ENCODE results near the gene TTC36. TPM values are rescaled to one million over a fixed set of nuclear protein-coding genes. Genes with fewer than 3 reads are reported as not detected.

Gene TTC36
- total and polyA plus RNA-seq, 2 of the 4 experiments (the other 2 are of a cell fraction) = not detected

GRCh38 chr11:118488480-118489109, 38.7 kb upstream of the TTC36 start:
- peaks cover 2 to 3% of the 10 kb centered on the region in 2 experiments; a peak in 3 of 4 replicates for H3K79me1 ChIP-seq (ENCODE audit: low read depth in 1 of 2, low read length in 2 of 2)
- no peak for TF ChIP-seq NFE2L2 (IDR thresholded peaks at IDR 0.05; ENCODE audit: low read depth, low read length)
- TF ChIP-seq CTCF (conservative IDR thresholded peaks at IDR 0.05; ENCODE audit: low read depth, low read length) = peak; percentile 83
- TF ChIP-seq BHLHE40 (IDR thresholded peaks at IDR 0.05; ENCODE audit: low read depth, low read length) = peak; percentile 59; the same call in 1 of the 2 replicates
- peak; percentile 82 for TF ChIP-seq RAD21 (IDR thresholded peaks at IDR 0.05; ENCODE audit: low read length)
- TF ChIP-seq SMC3 (IDR thresholded peaks at IDR 0.05; ENCODE audit: low read depth, low read length) = peak; percentile 64
- H2BK120ac ChIP-seq (ENCODE audit: low read depth, low read length) = no peak overlapping the region
- no peaks in the 10 kb centered on the region for H3K27me3 ChIP-seq (ENCODE audit: control insufficient read depth, insufficient read depth, low read length)
- intact Hi-C loops (cut with micrococcal nuclease) = loop anchor here (1.0 to 5.0 kb wide), 4 partner anchors 51 to 341 kb away; partner anchors contain the start of gene KMT2A
- no peaks in the 10 kb centered on the region for H3K4me1 ChIP-seq (ENCODE audit: control insufficient read depth, insufficient read depth, low read length)
- no peak overlapping the region for H3K4me2 ChIP-seq (ENCODE audit: low read depth, low read length)
- H2AFZ ChIP-seq (replicated peaks; ENCODE audit: low read length, poor library complexity) = no peak overlapping the region
- H2AK9ac ChIP-seq (replicated peaks; ENCODE audit: low read depth, low read length, poor library complexity) = no peak overlapping the region
- no TSS peak for BruUV-seq (replicated peaks)
- no peak overlapping the region for H3K4ac ChIP-seq (ENCODE audit: low read depth, low read length)
- peak; percentile 83 for DNase-seq
- peaks cover 36% of the 10 kb centered on the region for H3K36me3 ChIP-seq (ENCODE audit: control insufficient read depth, insufficient read depth, low read length)
- no peak overlapping the region for H2BK15ac ChIP-seq (ENCODE audit: low read depth, low read length)
- no peak overlapping the region for H3K9ac ChIP-seq (ENCODE audit: low read depth, low read length)
- no peak overlapping the region for H2AK5ac ChIP-seq (ENCODE audit: low read depth, low read length)
- in situ Hi-C loops (cut with MboI; ENCODE audit: low sequenced_read_pairs) = no loop called here
- ChIA-PET CTCF (interaction anchor here (1.1 to 1.5 kb wide), 4 partner anchors 16 to 91 kb away, joined by 3 to 7 read pairs (median 4); no protein-coding TSS in a partner anchor), POLR2A (ENCODE audit: unreplicated experiment) (no interaction called here)
- H2BK20ac ChIP-seq (ENCODE audit: low read depth, low read length) = no peak overlapping the region
- H3K9me3 ChIP-seq (ENCODE audit: control insufficient read depth, insufficient read depth, low read length) = no peaks in the 10 kb centered on the region
- ATAC-seq (ENCODE audit: low read depth) = peak; percentile 88
- no peak overlapping the region for H4K5ac ChIP-seq (ENCODE audit: low read depth, low read length)
- H3K4me3 ChIP-seq (ENCODE audit: insufficient read depth, low read depth, low read length) = no peak overlapping the region
- H4K20me1 ChIP-seq (ENCODE audit: insufficient read depth, low read length) = no peaks in the 10 kb centered on the region
- H3K9me1 ChIP-seq (ENCODE audit: insufficient read depth, low read length) = no peaks in the 10 kb centered on the region
- no peak overlapping the region for H3K14ac ChIP-seq (replicated peaks; ENCODE audit: low read depth, low read length)
- no peak overlapping the region for H3K56ac ChIP-seq (ENCODE audit: extremely low read depth, insufficient read depth, low read length)
- H3K27ac ChIP-seq (ENCODE audit: insufficient read depth, low read length) = no peak overlapping the region
- H2BK5ac ChIP-seq (ENCODE audit: low read depth, low read length, poor library complexity, severe bottlenecking) = no peak overlapping the region
- no peak overlapping the region for H4K91ac ChIP-seq (ENCODE audit: insufficient read depth, low read depth, low read length)
- no peak overlapping the region for H4K8ac ChIP-seq (ENCODE audit: low read depth in 2 of 2, low read length in 2 of 2)
- H3K18ac ChIP-seq (ENCODE audit: low read depth, low read length) = no peak overlapping the region
- dilution Hi-C loops (cut with HindIII; ENCODE audit: low sequenced_read_pairs, unreplicated experiment) = no loop called here
- 60% methylated on average over 1 of the region's 7 CpGs; no CpG with 5 or more reads in 1 of the 2 experiments for WGBS, 2 experiments (ENCODE audit: extremely low coverage in 2 of 2, insufficient read length in 1 of 2)
- H3K23ac ChIP-seq (ENCODE audit: low read depth, low read length) = no peak overlapping the region

All from IMR-90 (cell line).